Fibroblast of skin of left biceps (primary cell): Measurements from ENCODE around the gene BPIFB3.
"Not testable (repeated sequence)": the region's sequence is repeated elsewhere in the genome, so short reads cannot be mapped to it uniquely, and the experiment has no call there.

Experiments used
- DNase-seq, 2 experiments: peaks; one replicate each; pipeline ENCODE4 v3.0.0-alpha.2; 2013; ENCODE audit warnings: low read depth in 2 of 2

Gene BPIFB3

GRCh38 chr20:33083544-33084340 is 30.0 kb downstream of the BPIFB3 start:
- DNase-seq = no peak

- no peak for DNase-seq
Measured at GRCh38 chr20:33084722-33085121, 31.0 kb downstream of the BPIFB3 start.

- no peak for DNase-seq
Measured at GRCh38 chr20:33086052-33086722, 32.5 kb downstream of the BPIFB3 start.

GRCh38 chr20:33091147-33091546 is 37.4 kb downstream of the BPIFB3 start:
- no peak for DNase-seq

DNA sequence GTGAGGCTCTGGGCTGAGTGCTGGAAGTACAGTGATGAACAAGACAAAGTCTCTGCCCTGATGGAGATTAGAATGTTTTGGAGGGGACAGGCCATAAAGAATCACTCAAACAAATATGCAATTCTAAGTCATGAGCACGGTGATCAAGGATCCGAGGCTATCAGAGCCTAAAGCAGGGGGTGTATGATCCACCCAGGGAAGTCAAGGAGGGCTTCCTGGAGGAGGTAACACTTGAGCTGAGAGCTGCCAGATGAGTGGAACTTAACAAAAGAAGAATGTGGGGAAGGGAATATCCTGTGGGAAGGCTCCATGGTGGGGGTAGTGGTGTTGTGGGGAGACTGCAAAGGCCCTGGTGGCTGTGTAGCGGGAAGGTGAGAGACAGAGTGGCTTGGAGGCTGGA is 38.0 kb downstream of the BPIFB3 start:
- DNase-seq = no peak

GRCh38 chr20:33092361-33092760 is 38.7 kb downstream of the BPIFB3 start:
- no peak for DNase-seq

DNA sequence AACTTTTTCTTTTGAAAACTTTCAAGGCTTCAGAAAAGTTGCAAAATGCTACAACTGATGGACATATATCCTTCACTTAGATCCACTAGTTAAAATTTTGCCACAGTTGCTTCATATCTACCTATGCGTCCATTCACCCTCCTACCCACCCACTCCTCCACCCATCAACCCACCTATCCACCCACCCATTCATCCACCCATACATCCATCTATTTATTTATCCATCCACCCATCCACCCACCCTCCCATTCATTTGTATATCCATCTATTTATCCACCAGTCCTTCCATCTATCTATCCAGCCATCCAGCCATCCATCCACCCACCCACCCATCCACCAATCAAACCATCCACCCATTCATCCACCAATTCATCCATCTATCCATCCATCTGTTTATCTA is 39.4 kb downstream of the BPIFB3 start:
- DNase-seq = no peak

- DNase-seq = no peak
Measured at GRCh38 chr20:33093582-33093981, 39.9 kb downstream of the BPIFB3 start.

GRCh38 chr20:33095249-33095648 is 41.5 kb downstream of the BPIFB3 start:
- DNase-seq = no peak

DNA sequence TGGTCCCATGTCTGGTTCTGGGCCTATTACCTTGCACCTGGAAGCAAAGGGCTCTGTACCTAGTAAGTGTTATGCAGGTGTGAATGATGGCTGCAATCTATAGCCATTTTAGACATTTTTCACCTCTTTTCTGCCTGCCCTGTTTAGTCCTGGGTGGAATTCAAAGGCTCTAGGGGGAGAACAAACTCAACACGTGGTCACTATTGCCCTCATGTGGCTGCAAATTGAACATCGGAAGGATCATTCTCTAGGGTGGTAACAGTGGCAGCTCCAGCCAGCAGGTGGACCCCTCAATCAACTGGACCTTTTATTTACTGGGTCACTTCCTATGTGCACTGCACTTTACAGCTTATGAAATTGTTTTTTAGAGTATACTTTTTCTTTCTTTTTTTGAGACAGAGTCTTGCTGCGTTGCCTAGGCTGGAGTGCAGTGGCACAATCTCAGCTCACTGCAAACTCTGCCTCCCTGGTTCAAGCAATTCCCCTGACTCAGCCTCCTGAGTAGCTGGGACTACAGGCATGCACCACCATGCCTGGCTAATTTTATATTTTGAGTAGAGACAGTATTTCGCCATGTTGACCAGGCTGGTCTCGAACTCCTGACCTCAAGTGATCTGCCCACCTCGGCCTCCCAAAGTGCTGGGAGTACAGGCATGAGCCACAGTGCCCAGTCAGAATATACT is 42.3 kb downstream of the BPIFB3 start:
- DNase-seq = peak in 1 of 2 experiments; percentile 9

DNA sequence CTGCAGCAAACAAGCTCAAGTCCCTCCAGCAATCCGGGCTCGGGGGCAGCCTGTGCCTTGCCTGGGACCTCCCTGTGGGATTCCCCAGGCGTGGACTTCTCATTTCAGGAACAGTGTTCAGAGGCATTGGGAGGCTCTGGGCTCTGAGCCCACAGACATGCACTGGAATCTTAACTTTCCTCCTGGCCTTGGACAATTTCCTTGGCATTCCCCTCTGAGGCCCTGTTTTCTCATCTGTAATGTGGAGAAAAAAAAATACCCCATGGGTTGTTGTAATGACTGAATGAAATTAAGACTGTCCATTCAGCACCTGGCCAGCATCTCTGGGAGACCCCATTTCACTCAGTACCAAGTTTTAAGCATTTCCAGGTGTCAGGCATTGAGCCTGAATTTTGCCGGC is 43.3 kb downstream of the BPIFB3 start:
- no peak for DNase-seq

- DNase-seq = no peak
Measured at GRCh38 chr20:33099843-33100538, 46.3 kb downstream of the BPIFB3 start.

DNA sequence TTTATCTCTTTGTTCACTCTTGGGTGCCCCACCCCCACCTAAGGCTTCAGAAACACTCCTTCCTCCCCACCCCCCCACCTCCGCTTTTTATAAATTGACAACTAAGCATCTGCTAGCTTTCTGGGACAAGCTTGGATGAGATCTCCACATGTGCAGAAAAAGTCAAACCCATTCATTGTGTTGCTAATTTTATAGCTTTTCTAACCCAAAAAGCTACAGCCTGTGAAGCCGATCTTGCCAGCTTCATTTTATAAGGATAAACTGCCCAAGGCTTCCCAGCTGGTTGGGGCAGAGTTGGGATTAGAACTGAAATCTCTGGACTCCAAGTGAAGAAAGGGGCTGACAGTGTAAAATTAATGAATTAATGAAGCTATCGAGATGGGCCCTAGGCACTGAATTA is 49.9 kb downstream of the BPIFB3 start:
- no peak for DNase-seq

DNA sequence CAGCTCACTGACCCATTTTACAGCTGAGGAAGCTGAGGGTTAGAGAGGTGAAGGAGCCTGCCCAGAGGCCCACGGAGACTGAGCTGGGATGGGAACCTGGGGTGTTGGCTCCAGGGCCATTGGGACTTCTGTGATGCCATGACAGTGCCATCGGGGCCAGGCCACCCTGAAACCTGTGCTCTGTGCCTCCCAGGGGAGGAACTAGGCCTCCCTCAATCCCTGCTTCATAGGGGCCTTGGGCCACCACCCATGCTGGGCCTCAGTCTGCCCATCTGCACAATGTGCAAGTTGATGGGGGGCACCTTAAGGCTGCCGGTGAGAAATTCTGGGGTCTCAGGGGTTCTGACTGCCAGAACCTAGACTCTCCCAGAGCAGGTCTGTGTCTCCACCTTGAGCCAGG is 50.6 kb downstream of the BPIFB3 start:
- no peak for DNase-seq

DNA sequence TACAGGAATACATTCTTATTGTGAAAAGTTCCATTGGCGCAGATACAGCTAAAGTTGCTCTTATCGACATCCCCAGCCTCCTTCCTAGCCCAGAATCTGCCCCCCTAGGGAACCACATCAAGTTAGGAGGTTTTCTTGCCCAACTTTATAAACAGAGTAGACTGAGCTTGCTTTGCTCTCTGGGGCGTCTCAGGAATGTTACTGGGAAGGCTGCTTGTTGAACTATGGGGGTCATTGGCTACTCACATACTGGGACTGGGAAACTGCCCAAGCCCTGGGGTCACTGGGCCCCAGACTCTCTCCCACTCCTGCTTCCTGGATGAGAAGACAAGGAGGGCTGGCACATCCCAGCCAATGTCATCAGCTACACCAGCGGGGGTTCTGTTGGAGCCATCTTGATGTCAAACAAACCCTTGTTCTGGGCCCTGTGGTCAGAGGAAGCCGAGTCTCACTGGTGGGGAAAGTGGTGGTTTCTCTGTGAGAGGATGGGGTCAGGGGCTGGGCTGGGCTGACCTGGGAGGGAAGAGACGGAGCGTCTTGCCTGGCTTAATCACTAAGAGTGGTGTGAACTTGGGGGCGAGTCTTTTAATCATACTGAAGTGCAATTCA is 51.7 kb downstream of the BPIFB3 start:
- no peak for DNase-seq

DNA sequence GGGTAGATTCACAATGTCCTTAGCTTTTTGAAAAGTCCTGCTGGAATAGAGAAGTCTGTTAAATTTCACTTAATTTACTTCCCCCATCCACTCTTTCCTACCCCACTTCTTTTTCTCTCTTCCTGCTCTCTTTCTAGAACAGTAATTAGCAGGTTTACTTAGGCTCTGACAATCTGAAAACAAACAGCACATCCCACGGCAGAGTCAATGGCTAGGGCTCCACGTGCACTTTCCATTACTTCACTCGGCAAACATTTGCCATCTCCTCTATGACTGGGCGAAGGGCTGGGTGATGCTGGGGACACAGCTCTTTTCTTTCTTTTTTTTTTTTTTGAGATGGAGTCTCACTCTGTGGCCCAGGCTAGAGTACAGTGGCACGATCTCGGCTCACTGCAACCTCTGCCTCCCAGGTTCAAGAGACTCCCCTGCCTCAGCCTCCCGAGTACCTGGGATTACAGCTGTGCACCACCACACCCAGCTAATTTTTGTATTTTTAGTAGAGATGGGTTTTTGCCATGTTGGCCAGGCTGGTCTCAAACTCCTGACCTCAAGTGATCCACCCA is 52.4 kb downstream of the BPIFB3 start:
- not testable (repeated sequence) for DNase-seq

GRCh38 chr20:33108661-33109060 is 55.0 kb downstream of the BPIFB3 start:
- DNase-seq = no peak

- no peak for DNase-seq
Measured at GRCh38 chr20:33110147-33110825, 56.6 kb downstream of the BPIFB3 start.

DNA sequence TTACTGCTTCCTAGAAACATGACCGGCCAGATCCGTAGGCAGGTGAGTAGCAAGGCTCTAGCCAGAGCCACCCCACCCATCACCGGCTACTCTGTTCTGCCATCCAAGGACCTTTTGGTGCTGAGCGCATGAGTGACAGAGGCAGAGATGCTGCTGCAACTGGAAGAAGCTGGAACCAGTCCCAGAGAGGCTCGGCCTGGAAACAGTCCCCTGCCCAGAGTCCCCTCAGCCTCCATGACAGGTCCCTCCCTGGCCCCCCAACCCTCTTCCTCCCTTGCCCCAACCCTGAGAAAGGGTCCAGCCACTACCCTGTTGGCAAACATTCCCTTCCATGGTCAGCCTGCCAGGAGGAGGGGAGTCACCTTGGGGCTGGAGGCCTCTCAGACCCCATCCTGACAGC is 57.6 kb downstream of the BPIFB3 start:
- DNase-seq = no peak

GRCh38 chr20:33112547-33113386 is 59.1 kb downstream of the BPIFB3 start:
- no peak for DNase-seq
